ES-I3 (cell line): ENCODE results near the gene PRKCI.
"Not testable (repeated sequence)": the region's sequence is repeated elsewhere in the genome, so short reads cannot be mapped to it uniquely, and the experiment has no call there.

ENCODE experiments used
- H3K36me3 ChIP-seq: 2 replicates; pipeline ENCODE4 v1.6.1; 2013; ENCODE audit warnings: mild to moderate bottlenecking, low read length, control low read depth, moderate library complexity; ENCODE audit not compliant: insufficient read depth
- H3K4me1 ChIP-seq: 2 replicates; pipeline ENCODE4 v1.6.1; 2013; ENCODE audit warnings: mild to moderate bottlenecking, control low read depth, low read length; ENCODE audit not compliant: insufficient read depth
- H3K9ac ChIP-seq: 2 replicates; pipeline ENCODE4 v1.6.1; 2013; ENCODE audit warnings: low read depth, mild to moderate bottlenecking, low read length, moderate library complexity
- H3K9me3 ChIP-seq: 2 replicates; pipeline ENCODE4 v1.6.1; 2013; ENCODE audit warnings: mild to moderate bottlenecking, low read length, moderate library complexity; ENCODE audit not compliant: control insufficient read depth, insufficient read depth

Gene PRKCI

DNA sequence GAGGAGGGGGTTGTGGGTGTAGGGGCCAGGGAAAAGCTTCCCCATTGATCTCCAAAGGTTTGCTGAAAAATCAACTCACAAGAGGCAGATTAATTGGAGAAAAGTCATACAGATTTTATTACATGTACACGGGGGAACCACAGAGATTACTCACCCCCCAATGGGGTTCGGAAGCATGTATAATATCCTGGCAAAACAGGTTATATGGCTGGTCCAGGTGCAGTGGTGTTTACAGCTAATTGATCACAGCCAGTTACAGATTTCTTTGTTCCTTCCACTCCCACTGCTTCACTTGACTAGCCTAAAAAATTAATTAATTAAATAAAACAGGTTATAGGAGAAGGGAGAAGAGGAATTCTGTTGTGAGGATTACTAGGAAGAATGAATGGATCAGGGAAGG is 22.4 kb downstream of the PRKCI start:
- Histone ChIP-seq H3K9me3 (no peaks in the 10 kb centered on the region), H3K4me1 (no peaks in the 10 kb centered on the region), H3K36me3 (peaks cover 5% of the 10 kb centered on the region; the same call in 1 of the 2 replicates), H3K9ac (no peak overlapping the region)

DNA sequence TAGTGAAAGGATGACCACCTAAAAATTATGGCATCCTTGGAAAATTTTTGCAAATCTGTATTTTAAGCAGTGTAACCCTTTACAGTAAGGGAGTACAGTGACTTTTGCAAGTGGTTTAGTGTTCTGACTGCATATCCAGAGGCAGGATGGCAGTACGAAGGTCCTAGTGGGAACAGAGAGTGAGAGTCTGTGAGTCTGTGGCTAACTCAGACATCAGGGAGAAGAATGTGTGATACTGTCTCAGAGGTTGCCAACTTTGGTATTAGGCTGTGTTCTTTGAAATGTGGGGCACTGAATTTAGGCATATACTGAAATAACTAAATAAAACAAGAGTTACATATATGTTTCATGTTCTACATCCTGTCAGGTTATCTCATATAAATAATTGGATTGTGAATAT is 25.7 kb downstream of the PRKCI start:
- Histone ChIP-seq H3K9ac (no peak overlapping the region), H3K4me1 (no peaks in the 10 kb centered on the region), H3K36me3 (peaks cover 5% of the 10 kb centered on the region; the same call in 1 of the 2 replicates), H3K9me3 (no peaks in the 10 kb centered on the region)

DNA sequence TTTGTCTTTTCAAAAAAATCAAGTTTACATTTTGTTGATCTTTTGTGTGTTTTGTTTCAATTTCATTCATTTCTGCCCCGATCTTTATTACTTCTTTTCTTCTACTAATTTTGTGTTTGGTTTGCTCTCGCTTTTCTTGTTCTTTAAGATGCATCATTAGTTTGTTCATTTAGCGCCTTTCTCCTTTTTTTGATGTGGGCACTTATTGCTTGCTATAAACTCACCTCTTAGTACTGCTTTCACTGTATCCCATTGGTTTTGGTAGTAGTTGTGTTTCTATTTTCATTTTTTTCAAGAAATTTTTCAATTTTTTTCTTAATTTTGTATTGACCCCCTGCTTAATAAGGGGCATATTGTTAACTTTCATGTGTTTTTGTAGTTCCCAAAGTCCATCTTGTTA is 34.4 kb downstream of the PRKCI start:
- H3K9ac ChIP-seq, result no peak overlapping the region
- peaks cover 6% of the 10 kb centered on the region; the same call in 1 of the 2 replicates for H3K36me3 ChIP-seq
- H3K4me1 ChIP-seq, result peaks cover 11% of the 10 kb centered on the region

DNA sequence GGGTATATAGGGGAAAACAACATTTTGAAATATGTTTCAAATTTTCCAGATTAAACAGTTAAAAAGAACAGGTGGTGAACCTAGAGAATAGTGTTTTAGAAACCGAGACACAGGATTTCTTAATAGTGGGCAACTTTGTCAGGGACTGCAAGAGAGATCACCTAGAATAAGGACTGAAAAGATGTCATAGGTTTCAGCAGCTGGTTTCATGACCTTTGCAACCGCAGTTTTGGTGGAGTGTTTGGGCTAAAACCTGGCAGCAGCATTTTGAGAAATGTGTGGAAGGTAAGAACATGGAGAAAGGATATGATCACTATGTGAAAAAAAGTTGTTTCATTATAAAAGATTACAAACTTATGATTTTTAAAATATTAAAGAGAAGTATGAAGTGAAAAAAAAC is 34.9 kb downstream of the PRKCI start:
- H3K36me3 ChIP-seq, result peaks cover 6% of the 10 kb centered on the region; the same call in 1 of the 2 replicates
- H3K9ac ChIP-seq, result no peak overlapping the region
- no peaks in the 10 kb centered on the region for H3K9me3 ChIP-seq
- H3K4me1 ChIP-seq, result peaks cover 11% of the 10 kb centered on the region

More for the DNA sequence above, 34.4 kb downstream of the PRKCI start:
- no peaks in the 10 kb centered on the region for H3K9me3 ChIP-seq

DNA sequence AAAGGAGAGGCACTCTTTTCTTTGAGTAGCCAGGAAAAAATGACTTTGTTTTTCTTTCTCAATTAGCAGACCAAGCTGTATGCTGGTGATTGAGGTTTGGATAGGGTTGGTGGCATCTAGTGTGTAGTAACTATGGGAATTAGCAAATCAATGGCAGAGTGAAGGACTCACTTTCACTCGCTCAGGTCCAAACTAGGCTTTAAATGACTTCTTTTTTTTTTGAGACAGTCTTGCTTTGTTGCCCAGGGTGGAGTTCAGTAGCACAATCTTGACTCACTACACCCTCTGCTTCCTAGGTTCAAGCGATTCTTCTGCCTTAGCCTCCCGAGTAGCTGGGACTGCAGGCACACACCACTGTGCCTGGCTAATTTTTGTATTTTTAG is 35.9 kb downstream of the PRKCI start:
- peaks cover 6% of the 10 kb centered on the region; the same call in 1 of the 2 replicates for H3K36me3 ChIP-seq
- H3K4me1 ChIP-seq, result peaks cover 11% of the 10 kb centered on the region
- no peak overlapping the region for H3K9ac ChIP-seq
- H3K9me3 ChIP-seq, result no peaks in the 10 kb centered on the region

DNA sequence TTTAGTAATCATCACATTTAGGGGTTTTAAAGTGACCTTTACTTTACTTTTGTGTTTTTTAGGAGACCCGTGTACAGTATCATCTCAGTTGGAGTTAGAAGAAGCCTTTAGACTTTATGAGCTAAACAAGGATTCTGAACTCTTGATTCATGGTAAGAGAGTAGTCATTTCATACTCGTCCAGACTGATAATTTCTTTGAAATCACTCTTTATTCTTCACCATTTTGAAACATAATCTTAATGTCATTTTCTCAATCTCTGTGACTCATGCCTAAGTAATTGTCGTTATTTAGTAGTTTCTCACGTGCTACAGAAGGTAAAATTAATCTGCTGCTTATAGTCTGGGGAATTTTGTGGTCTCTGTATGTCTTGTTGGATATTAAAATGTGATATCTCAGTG is 37.7 kb downstream of the PRKCI start:
- H3K4me1 ChIP-seq, result peaks cover 11% of the 10 kb centered on the region
- H3K9me3 ChIP-seq, result no peaks in the 10 kb centered on the region
- peaks cover 6% of the 10 kb centered on the region; the same call in 1 of the 2 replicates for H3K36me3 ChIP-seq
- H3K9ac ChIP-seq, result no peak overlapping the region

DNA sequence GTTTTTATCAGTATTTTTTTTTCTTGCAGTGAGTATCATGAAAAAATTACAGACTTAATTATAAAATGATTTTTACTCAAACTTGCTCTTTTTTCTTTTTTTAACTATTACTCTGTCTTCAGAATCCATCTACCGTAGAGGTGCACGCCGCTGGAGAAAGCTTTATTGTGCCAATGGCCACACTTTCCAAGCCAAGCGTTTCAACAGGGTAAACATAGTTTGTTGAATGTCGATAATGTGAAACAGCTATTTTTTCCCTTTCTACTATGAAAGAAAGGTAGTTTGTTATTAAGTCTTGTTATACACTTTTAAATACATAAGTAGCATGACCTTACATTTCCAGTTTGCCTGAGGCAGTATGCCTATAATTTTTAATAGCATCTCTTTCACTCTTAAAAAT is 45.6 kb downstream of the PRKCI start:
- Histone ChIP-seq H3K9me3 (no peaks in the 10 kb centered on the region), H3K9ac (no peak overlapping the region), H3K36me3 (peaks cover 2% of the 10 kb centered on the region; the same call in 1 of the 2 replicates), H3K4me1 (no peaks in the 10 kb centered on the region)

DNA sequence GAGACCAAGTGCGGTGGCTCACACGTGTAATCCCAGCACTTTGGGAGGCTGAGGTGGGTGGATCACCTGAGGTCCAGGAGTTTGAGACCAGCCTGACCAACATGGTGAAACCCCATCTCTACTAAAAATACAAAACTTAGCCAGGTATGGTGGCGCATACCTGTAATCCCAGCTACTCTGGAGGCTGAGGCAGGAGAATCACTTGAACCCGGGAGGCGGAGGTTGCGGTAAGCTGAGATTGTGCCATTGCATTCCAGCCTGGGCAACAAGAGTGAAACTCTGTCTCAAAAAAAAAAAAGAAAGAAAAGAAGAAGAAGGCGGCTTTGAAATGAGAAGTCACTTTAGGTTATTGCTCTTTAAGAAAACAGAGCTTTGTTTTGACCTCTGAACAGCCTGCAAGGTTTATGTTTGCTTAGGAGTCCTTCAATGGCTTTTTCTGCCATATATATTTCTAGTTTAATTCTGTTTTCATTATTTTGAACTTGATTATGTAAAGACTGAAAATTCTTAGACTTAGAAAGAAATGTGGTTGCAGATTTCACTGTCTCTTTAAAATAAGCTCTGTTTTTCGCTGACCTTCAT is 47.5 kb downstream of the PRKCI start:
- H3K36me3 ChIP-seq, H3K4me1 ChIP-seq: not testable (repeated sequence)

DNA sequence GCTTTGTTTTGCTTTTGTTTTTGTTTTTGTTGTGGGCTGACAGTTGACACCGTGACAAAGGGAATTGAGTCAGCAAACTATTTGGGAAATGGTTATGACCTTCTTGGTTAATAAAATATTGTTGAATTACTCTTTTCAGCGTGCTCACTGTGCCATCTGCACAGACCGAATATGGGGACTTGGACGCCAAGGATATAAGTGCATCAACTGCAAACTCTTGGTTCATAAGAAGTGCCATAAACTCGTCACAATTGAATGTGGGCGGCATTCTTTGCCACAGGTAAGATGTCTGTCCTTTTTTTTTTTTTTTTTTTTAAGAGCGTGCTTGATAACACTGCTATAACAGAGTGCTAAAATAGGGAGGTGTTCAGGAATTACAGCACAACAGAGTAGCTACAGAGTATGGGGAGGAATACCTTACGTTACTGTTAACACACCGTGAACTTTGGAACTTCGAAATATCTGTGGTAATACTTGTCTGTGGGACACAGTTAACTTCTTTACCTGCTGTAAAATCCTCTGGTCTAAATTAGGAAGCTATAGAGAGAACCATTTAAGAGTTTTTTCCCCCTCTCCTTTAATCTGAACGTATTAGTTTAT is 48.2 kb downstream of the PRKCI start:
- no peaks in the 10 kb centered on the region for H3K9me3 ChIP-seq
- no peaks in the 10 kb centered on the region for H3K4me1 ChIP-seq
- no peak overlapping the region for H3K9ac ChIP-seq
- H3K36me3 ChIP-seq, result peaks cover 6% of the 10 kb centered on the region

More for the DNA sequence above, 47.5 kb downstream of the PRKCI start:
- not testable (repeated sequence) for H3K9me3 ChIP-seq, H3K9ac ChIP-seq

DNA sequence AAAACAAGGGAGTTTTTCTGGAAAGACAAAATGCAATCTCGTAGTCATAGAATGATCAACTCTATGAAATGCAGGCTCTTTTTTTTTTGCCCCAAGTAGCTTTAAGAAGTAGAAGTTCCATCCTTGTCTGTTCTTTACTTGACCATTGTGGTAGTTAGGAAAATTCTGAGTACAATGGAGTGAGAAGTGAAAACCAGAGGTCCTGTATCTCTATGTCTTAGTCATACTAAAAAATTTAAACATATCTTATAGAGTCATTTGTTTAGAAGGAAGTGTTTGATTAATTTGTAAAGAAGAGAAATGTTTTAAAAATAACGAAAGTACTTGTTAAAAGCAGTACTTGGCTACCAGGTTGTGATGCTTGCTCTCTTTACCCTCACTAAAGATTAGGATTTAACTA is 52.4 kb downstream of the PRKCI start:
- Histone ChIP-seq H3K9me3 (no peaks in the 10 kb centered on the region), H3K9ac (no peak overlapping the region), H3K4me1 (no peaks in the 10 kb centered on the region), H3K36me3 (peaks cover 12% of the 10 kb centered on the region)

DNA sequence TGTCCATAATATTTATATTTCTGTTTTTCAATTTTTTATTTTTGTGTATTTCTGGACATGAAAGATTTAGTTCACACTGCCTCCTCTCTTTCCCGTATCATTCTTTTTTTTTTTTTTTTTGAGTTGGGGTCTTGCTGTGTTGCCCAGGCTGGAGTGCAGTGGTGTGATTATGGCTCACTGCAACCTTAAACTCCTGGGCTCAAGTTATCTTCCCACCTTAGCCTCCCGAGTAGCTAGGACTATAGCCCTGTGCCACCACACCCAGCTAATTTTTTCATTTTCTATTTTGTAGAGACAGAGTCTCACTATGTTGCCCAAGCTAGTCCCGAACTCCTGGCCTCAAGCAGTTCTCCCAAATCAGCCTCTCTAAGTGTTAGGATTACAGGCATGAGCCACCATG is 53.6 kb downstream of the PRKCI start:
- Histone ChIP-seq H3K9ac (no peak overlapping the region), H3K4me1 (no peaks in the 10 kb centered on the region), H3K9me3 (no peaks in the 10 kb centered on the region), H3K36me3 (peaks cover 12% of the 10 kb centered on the region)

DNA sequence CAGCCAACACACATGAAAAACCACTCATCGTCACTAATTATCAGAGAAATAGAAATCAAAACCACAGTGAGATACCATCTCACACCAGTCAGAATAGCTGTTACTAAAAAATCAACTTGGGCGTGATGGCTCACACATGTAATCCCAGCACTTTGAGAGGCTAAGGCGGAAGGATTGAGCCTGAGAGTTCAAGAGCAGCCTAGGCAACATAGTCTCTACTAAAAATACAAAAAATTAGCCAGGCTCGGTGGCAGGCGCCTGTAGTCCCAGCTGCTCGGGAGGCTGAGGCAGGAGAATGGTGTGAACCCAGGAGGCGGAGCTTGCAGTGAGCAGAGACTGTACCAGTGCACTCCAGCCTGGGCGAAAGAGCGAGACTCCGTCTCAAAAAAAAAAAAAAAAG is 55.1 kb downstream of the PRKCI start:
- not testable (repeated sequence) for H3K9me3 ChIP-seq, H3K4me1 ChIP-seq, H3K9ac ChIP-seq
- peaks cover 12% of the 10 kb centered on the region for H3K36me3 ChIP-seq

DNA sequence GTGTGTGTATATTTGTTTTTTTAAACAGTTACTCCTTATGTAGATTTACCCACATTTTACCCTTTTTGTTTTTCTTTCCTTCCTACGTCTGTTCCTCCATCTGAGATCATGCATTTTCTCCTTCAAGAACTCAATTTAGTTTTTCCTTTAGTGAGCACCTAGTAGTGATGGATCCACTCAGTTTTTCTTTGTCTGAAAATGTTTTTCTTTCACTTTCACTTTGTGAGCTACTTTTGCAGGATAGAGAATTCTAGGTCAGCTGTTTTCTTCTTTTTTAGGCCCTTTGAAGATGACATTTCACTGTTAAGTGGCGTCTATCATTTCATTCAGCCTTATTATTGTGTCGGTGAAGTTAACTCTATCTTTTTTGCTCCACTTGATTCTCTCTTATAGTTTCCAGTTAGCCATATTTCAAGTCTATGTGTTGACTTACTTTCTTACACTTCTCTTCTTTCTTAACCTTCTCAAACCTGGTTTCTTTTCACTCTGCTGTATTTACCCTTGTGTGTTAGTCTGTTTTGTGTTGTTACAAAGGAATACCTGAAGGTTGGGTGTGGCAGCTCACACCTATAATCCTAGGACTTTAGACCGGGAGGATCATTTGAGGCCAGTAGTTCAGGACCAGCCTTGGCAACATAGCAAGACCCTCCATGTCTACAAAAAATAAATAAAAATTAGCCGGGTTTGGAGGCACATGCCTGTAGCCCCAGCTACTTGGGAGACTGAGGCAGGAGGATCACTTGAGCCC is 55.8 kb downstream of the PRKCI start:
- H3K9me3 ChIP-seq, result no peaks in the 10 kb centered on the region
- no peak overlapping the region for H3K9ac ChIP-seq
- no peaks in the 10 kb centered on the region for H3K4me1 ChIP-seq
- H3K36me3 ChIP-seq, result peaks cover 12% of the 10 kb centered on the region

DNA sequence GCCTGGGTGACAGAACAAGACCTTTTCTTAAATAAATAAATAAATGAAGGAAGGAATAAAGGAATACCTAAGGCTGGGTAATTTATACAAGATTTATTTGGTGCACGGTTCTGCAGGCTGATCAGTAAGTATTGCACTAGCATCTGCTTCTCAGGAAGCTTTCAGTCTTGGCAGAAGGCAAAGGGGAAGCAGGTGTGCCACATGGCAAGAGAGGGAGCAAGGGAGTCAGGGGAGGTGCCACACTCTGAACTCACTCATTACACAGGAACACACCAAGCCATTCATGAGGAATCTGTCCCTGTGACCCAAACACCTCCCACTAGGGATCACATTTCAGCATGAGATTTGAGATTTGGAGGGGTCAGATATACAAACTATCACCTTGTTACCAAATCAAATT is 56.4 kb downstream of the PRKCI start:
- H3K36me3 ChIP-seq, result peaks cover 8% of the 10 kb centered on the region; the same call in 1 of the 2 replicates
- no peaks in the 10 kb centered on the region for H3K4me1 ChIP-seq
- H3K9me3 ChIP-seq, result no peaks in the 10 kb centered on the region
- no peak overlapping the region for H3K9ac ChIP-seq

DNA sequence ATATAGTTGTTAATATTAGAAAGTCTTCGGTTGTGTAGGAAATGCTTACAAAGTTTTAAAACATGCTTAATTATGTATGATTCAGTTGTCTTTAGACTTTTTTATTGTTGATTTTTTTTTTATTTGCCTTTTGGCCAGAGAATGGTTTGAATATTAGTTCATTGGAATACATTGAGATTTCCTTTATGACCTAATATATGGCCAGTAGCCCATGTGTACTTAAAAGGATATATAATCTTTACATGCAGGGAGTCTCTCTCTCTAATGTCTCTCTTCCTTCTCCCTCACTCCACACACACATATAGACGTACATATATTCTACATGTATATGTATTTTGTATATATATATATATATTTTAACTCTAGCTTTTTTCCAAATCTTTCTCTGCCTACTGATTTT is 68.0 kb downstream of the PRKCI start:
- H3K36me3 ChIP-seq, result no peaks in the 10 kb centered on the region; the same call in 1 of the 2 replicates
- H3K9me3 ChIP-seq, result no peaks in the 10 kb centered on the region
- no peaks in the 10 kb centered on the region for H3K4me1 ChIP-seq
- no peak overlapping the region for H3K9ac ChIP-seq
